HepG2 (cell line): ENCODE data around the gene TTLL13. TPM values are rescaled to one million over a fixed set of nuclear protein-coding genes. Genes with fewer than 3 reads are reported as not detected.
"Not testable (repeated sequence)": the region's sequence is repeated elsewhere in the genome, so short reads cannot be mapped to it uniquely, and the experiment has no call there.

Experiments used
- ATAC-seq: fragments of 200-7000 bp; cut with Tn5 transposase; 3 replicates; pipeline ENCODE4 v1.9.1; 2020; ENCODE audit warnings: mild to moderate bottlenecking, moderate library complexity
- BruUV-seq: library from RNA; stranded (reverse); fragments of 400-500 nt; replicated peaks from 2 replicates; lab custom pipeline; 2021; lab: Mats Ljungman, UMichigan
- CTCF ChIA-PET: fragments of 300-600 bp; formaldehyde crosslinking; extraction: SDS; loops from one replicate; lab custom pipeline; 2021; ENCODE audit warnings: low total read pairs, inconsistent platforms, low intra/inter-chr PET ratio; lab: Yijun Ruan, JAX
- POLR2A ChIA-PET: fragments of 350-600 bp; sonication (Branson Sonifier 250); formaldehyde crosslinking; loops from one replicate; lab custom pipeline; 2020; ENCODE audit warnings: antibody characterized with exemption, inconsistent platforms; lab: Yijun Ruan, JAX
- DNase-seq: peaks from one replicate; pipeline ENCODE4 v3.0.0-alpha.2; 2015; ENCODE audit warnings: low spot score
- FAIRE-seq: peaks from 3 replicates; lab custom pipeline; 2011; peaks lifted over from hg19 to GRCh38; lab: Jason Lieb, UNC
- H2AFZ ChIP-seq: one replicate; pipeline ENCODE4 v1.6.1; 2011; ENCODE audit warnings: low read length, inconsistent platforms
- H3K27ac ChIP-seq: fragments of 300-600 bp; 3 replicates; pipeline ENCODE4 v1.8.0; 2011; ENCODE audit warnings: mixed run types, mild to moderate bottlenecking, mixed read lengths, low read length, inconsistent platforms; ENCODE audit not compliant: insufficient read depth; ENCODE audit errors: extremely low read length
- H3K27me3 ChIP-seq, 2 experiments: fragments of 200-600 bp in 1 of 2; 2 replicates in 1 of 2; 3 replicates in 1 of 2; pipeline versions ENCODE4 v1.6.0 to v1.8.0; 2011; ENCODE audit warnings: low read length in 2 of 2, mild to moderate bottlenecking in 2 of 2, moderate library complexity in 2 of 2, inconsistent platforms in 1 of 2; ENCODE audit not compliant: insufficient read depth in 2 of 2, control insufficient read depth in 1 of 2
- H3K36me3 ChIP-seq, 2 experiments: fragments of 200-600 bp in 1 of 2; replicated peaks in 1 of 2; 2 replicates in 1 of 2; 3 replicates in 1 of 2; pipeline versions ENCODE4 v1.5.1 to v1.8.0; 2011; ENCODE audit warnings: low read length in 2 of 2, inconsistent platforms in 1 of 2; ENCODE audit not compliant: insufficient read depth in 2 of 2, control insufficient read depth in 1 of 2
- H3K4me1 ChIP-seq: 2 replicates; pipeline ENCODE4 v1.5.1; 2012; ENCODE audit warnings: low read length, inconsistent platforms; ENCODE audit not compliant: insufficient read depth
- H3K4me2 ChIP-seq: 2 replicates; pipeline ENCODE4 v1.6.0; 2011; ENCODE audit warnings: low read depth, low read length, inconsistent platforms
- H3K4me3 ChIP-seq, 3 experiments: fragments of 200-600 bp in 1 of 3; sonication (generic), shearing (Covaris generic) in 1 of 3; replicated peaks in 1 of 3; 2 replicates each; pipeline ENCODE4 v1.5.1; 2011 to 2016; ENCODE audit warnings: low read length in 3 of 3, inconsistent platforms in 2 of 3, low read depth in 2 of 3, mild to moderate bottlenecking in 2 of 3, control low read depth in 1 of 3, mixed read lengths in 1 of 3; ENCODE audit not compliant: insufficient read depth in 1 of 3
- H3K79me2 ChIP-seq: one replicate; pipeline ENCODE4 v1.6.1; 2011; ENCODE audit warnings: low read length, inconsistent platforms; ENCODE audit not compliant: insufficient read depth
- H3K9ac ChIP-seq: 2 replicates; pipeline ENCODE4 v1.6.0; 2011; ENCODE audit warnings: mild to moderate bottlenecking, low read depth, low read length, inconsistent platforms; ENCODE audit not compliant: insufficient read depth
- H3K9me3 ChIP-seq: 2 replicates; pipeline ENCODE4 v1.5.1; 2012; ENCODE audit warnings: mild to moderate bottlenecking, low read length
- H4K20me1 ChIP-seq: 2 replicates; pipeline ENCODE4 v1.6.0; 2011; ENCODE audit warnings: inconsistent platforms, mild to moderate bottlenecking, low read length, moderate library complexity; ENCODE audit not compliant: insufficient read depth
- ZNF362 ChIP-seq: sonication (generic); formaldehyde crosslinking; IDR thresholded peaks from 2 replicates; pipeline ENCODE4 v1.4.0; 2020; ENCODE audit warnings: missing genetic modification reagents, mild to moderate bottlenecking, borderline replicate concordance
- WGBS: methylation state at CpG from one replicate; pipeline ENCODE4 v1.1.6; 2017; ENCODE audit warnings: low lambda C conversion rate; 5-methylcytosine and 5-hydroxymethylcytosine counted together
- in situ Hi-C: cut with HindIII; loops from 2 replicates; pipeline ENCODE4 v1.10.0; 2017; ENCODE audit warnings: low pct_unique_long_range_greater_than_20kb; ENCODE audit not compliant: extremely low pct_ligation_motif_present
- intact Hi-C: fragments of 100-400 bp; cut with micrococcal nuclease; formaldehyde crosslinking; loops from one replicate; pipeline ENCODE4 v1.10.0; 2022; ENCODE audit not compliant: unreplicated experiment
- polyA plus RNA-seq, 8 experiments: library from polyadenylated mRNA; depleted of rRNA in 3 of 8; stranded (reverse) in 7 of 8; unstranded in 1 of 8; fragments of >200 nt; fragmentation: Illumina TruSeq in 4 of 8; extraction: Trizol in 4 of 8; gene quantifications; 2 replicates each; pipeline versions ENCODE4 v1.2.1 to v1.2.3, GENCODE V29; 2011 to 2016; ENCODE audit warnings: low read depth in 4 of 8, missing spikeins in 1 of 8, mixed read lengths in 1 of 8; ENCODE audit not compliant: insufficient read depth in 1 of 8
- total RNA-seq, 5 experiments: library from RNA; depleted of rRNA; stranded (reverse); fragments of >200 nt; fragmentation: Illumina TruSeq; extraction: Trizol; gene quantifications; 2 replicates each; pipeline ENCODE4 v1.2.3, GENCODE V29; 2016; ENCODE audit warnings: low read depth in 1 of 5

The TTLL13 gene
- total and polyA plus RNA-seq, 2 of the 13 experiments (the other 11 are each of a cell fraction or from before 2014, with no cell fraction given): 0.07 to 0.29 TPM

GRCh38 chr15:90278467-90278866 lies 29.1 kb downstream of the TTLL13 start:
- H3K4me1 ChIP-seq: peaks cover 24% of the 10 kb centered on the region
- H3K9ac ChIP-seq, H3K27me3 ChIP-seq, DNase-seq, H3K4me2 ChIP-seq, H3K9me3 ChIP-seq, ATAC-seq, FAIRE-seq, H3K4me3 ChIP-seq, H2AFZ ChIP-seq, H3K79me2 ChIP-seq, H3K36me3 ChIP-seq, intact Hi-C loops, BruUV-seq, POLR2A ChIA-PET, H4K20me1 ChIP-seq, CTCF ChIA-PET, in situ Hi-C loops, H3K27ac ChIP-seq: not testable (repeated sequence)
- WGBS: 97% methylated on average over 11 of the region's 12 CpGs

GRCh38 chr15:90280743-90281142 lies 31.4 kb downstream of the TTLL13 start:
- H4K20me1 ChIP-seq, DNase-seq, H3K4me3 ChIP-seq, BruUV-seq, H3K9ac ChIP-seq, H3K9me3 ChIP-seq, H3K79me2 ChIP-seq, in situ Hi-C loops, H3K36me3 ChIP-seq, H3K4me2 ChIP-seq, intact Hi-C loops, H3K27me3 ChIP-seq, CTCF ChIA-PET, H3K27ac ChIP-seq, FAIRE-seq, H2AFZ ChIP-seq, ATAC-seq: not testable (repeated sequence)
- H3K4me1 ChIP-seq: peaks cover 24% of the 10 kb centered on the region
- POLR2A ChIA-PET: interaction anchor here (0.9 kb wide), 1 partner anchor 15 kb away, joined by 4 read pairs; the partner anchor contains the start of gene NGRN
- 62% methylated on average over 5 of the region's 5 CpGs for WGBS

GRCh38 chr15:90281637-90282036 lies 32.3 kb downstream of the TTLL13 start:
- in situ Hi-C loops, H3K27me3 ChIP-seq, H3K36me3 ChIP-seq, H4K20me1 ChIP-seq, H3K27ac ChIP-seq, DNase-seq, H3K79me2 ChIP-seq, ATAC-seq, CTCF ChIA-PET, POLR2A ChIA-PET, H3K4me3 ChIP-seq, BruUV-seq, H3K9ac ChIP-seq, H3K9me3 ChIP-seq, intact Hi-C loops: not testable (repeated sequence)
- Histone ChIP-seq H3K4me2 (peak overlapping the region; percentile 53), H3K4me1 (peaks cover 24% of the 10 kb centered on the region), H2AFZ (peak overlapping the region; percentile 54)
- FAIRE-seq: peak; percentile 21
- WGBS: 5% methylated on average over 6 of the region's 6 CpGs
- TF ChIP-seq ZNF362: 0 out of 2 replicates have a peak, but pooled peaks have one; percentile 60
